ENCODE measurements around the gene MPZL1. TPM values are rescaled to one million over a fixed set of nuclear protein-coding genes. Genes with fewer than 3 reads are reported as not detected.

The MPZL1 gene
- total and polyA plus RNA-seq, 2 of the 13 experiments (the other 11 are each of a cell fraction or from before 2014, with no cell fraction given): 38.0 to 68.7 TPM

DNA sequence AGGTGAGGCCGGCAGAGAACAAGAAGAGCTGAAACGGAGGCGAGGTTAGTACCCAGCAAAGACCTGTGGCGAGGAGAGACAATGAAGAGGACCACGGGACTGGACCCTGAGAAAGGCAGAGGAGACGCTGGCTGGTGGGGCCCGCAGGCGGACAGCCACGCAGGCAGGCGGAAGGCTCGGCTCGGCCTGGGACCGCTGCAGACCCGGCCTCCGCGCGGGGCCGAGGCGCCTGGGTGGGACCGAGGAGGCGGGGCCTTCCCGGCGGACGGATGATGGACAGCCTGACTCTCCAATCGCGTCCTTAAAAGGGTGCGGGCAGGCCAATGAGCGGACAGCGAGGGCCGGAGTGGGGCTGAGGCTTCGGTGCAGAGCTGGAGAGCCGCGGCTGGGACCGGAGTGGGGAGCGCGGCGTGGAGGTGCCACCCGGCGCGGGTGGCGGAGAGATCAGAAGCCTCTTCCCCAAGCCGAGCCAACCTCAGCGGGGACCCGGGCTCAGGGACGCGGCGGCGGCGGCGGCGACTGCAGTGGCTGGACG lies at the start of gene MPZL1 (continued):
- TF ChIP-seq, protein P1, sequence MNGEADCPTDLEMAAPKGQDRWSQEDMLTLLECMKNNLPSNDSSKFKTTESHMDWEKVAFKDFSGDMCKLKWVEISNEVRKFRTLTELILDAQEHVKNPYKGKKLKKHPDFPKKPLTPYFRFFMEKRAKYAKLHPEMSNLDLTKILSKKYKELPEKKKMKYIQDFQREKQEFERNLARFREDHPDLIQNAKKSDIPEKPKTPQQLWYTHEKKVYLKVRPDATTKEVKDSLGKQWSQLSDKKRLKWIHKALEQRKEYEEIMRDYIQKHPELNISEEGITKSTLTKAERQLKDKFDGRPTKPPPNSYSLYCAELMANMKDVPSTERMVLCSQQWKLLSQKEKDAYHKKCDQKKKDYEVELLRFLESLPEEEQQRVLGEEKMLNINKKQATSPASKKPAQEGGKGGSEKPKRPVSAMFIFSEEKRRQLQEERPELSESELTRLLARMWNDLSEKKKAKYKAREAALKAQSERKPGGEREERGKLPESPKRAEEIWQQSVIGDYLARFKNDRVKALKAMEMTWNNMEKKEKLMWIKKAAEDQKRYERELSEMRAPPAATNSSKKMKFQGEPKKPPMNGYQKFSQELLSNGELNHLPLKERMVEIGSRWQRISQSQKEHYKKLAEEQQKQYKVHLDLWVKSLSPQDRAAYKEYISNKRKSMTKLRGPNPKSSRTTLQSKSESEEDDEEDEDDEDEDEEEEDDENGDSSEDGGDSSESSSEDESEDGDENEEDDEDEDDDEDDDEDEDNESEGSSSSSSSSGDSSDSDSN (CRISPR knock-in tag; IDR thresholded peaks at IDR 0.05): peak; percentile 83
- TF ChIP-seq IKZF4 (CRISPR knock-in tag; IDR thresholded peaks at IDR 0.05; ENCODE audit: borderline replicate concordance, low read depth, not compliant biosample characterization) (no peak), ZNF7 (CRISPR knock-in tag; IDR thresholded peaks at IDR 0.05) (no peak), SALL1 (CRISPR knock-in tag; IDR thresholded peaks at IDR 0.05) (peak; percentile 51), SRSF1 (optimal IDR thresholded peaks at IDR 0.05; ENCODE audit: low read depth, low read length) (peak; percentile 82), ZFP1 (CRISPR knock-in tag; IDR thresholded peaks at IDR 0.05) (no peak), ZFP36 (IDR thresholded peaks at IDR 0.05; ENCODE audit: borderline replicate concordance, low read depth, low read length, partially characterized antibody) (no peak), ZSCAN29 (CRISPR knock-in tag; conservative IDR thresholded peaks at IDR 0.05) (no peak), ZNF446 (CRISPR knock-in tag; IDR thresholded peaks at IDR 0.05) (no peak), FOXP1 (IDR thresholded peaks at IDR 0.05) (no peak), FOXP1 (CRISPR knock-in tag; IDR thresholded peaks at IDR 0.05) (no peak), CBX1 (IDR thresholded peaks at IDR 0.05; ENCODE audit: low read depth) (no peak), ZNF451 (CRISPR knock-in tag; IDR thresholded peaks at IDR 0.05) (0 out of 2 replicates have a peak, but pooled peaks have one; percentile 81), ZFY (CRISPR knock-in tag; IDR thresholded peaks at IDR 0.05) (peak; percentile 75), SMAD1 (CRISPR knock-in tag; IDR thresholded peaks at IDR 0.05; ENCODE audit: borderline replicate concordance, low read depth) (no peak), ZNF510 (CRISPR knock-in tag; IDR thresholded peaks at IDR 0.05; ENCODE audit: low read depth) (no peak)
- TF ChIP-seq, protein P2, sequence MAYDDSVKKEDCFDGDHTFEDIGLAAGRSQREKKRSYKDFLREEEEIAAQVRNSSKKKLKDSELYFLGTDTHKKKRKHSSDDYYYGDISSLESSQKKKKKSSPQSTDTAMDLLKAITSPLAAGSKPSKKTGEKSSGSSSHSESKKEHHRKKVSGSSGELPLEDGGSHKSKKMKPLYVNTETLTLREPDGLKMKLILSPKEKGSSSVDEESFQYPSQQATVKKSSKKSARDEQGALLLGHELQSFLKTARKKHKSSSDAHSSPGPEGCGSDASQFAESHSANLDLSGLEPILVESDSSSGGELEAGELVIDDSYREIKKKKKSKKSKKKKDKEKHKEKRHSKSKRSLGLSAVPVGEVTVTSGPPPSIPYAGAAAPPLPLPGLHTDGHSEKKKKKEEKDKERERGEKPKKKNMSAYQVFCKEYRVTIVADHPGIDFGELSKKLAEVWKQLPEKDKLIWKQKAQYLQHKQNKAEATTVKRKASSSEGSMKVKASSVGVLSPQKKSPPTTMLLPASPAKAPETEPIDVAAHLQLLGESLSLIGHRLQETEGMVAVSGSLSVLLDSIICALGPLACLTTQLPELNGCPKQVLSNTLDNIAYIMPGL (CRISPR knock-in tag; IDR thresholded peaks at IDR 0.05; ENCODE audit: borderline replicate concordance in 1 of 2, low read depth in 1 of 2): peak; percentile 63 to 94; a peak in 3 of 4 replicates
- TF ChIP-seq, protein P3, sequence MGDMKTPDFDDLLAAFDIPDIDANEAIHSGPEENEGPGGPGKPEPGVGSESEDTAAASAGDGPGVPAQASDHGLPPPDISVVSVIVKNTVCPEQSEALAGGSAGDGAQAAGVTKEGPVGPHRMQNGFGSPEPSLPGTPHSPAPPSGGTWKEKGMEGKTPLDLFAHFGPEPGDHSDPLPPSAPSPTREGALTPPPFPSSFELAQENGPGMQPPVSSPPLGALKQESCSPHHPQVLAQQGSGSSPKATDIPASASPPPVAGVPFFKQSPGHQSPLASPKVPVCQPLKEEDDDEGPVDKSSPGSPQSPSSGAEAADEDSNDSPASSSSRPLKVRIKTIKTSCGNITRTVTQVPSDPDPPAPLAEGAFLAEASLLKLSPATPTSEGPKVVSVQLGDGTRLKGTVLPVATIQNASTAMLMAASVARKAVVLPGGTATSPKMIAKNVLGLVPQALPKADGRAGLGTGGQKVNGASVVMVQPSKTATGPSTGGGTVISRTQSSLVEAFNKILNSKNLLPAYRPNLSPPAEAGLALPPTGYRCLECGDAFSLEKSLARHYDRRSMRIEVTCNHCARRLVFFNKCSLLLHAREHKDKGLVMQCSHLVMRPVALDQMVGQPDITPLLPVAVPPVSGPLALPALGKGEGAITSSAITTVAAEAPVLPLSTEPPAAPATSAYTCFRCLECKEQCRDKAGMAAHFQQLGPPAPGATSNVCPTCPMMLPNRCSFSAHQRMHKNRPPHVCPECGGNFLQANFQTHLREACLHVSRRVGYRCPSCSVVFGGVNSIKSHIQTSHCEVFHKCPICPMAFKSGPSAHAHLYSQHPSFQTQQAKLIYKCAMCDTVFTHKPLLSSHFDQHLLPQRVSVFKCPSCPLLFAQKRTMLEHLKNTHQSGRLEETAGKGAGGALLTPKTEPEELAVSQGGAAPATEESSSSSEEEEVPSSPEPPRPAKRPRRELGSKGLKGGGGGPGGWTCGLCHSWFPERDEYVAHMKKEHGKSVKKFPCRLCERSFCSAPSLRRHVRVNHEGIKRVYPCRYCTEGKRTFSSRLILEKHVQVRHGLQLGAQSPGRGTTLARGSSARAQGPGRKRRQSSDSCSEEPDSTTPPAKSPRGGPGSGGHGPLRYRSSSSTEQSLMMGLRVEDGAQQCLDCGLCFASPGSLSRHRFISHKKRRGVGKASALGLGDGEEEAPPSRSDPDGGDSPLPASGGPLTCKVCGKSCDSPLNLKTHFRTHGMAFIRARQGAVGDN (CRISPR knock-in tag; IDR thresholded peaks at IDR 0.05): peak; percentile 78; the same call in 1 of the 2 replicates
- TF ChIP-seq, protein P4, sequence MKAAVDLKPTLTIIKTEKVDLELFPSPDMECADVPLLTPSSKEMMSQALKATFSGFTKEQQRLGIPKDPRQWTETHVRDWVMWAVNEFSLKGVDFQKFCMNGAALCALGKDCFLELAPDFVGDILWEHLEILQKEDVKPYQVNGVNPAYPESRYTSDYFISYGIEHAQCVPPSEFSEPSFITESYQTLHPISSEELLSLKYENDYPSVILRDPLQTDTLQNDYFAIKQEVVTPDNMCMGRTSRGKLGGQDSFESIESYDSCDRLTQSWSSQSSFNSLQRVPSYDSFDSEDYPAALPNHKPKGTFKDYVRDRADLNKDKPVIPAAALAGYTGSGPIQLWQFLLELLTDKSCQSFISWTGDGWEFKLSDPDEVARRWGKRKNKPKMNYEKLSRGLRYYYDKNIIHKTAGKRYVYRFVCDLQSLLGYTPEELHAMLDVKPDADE (CRISPR knock-in tag; IDR thresholded peaks at IDR 0.05): no peak
- TF ChIP-seq, protein P5, sequence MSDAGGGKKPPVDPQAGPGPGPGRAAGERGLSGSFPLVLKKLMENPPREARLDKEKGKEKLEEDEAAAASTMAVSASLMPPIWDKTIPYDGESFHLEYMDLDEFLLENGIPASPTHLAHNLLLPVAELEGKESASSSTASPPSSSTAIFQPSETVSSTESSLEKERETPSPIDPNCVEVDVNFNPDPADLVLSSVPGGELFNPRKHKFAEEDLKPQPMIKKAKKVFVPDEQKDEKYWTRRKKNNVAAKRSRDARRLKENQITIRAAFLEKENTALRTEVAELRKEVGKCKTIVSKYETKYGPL (CRISPR knock-in tag; IDR thresholded peaks at IDR 0.05): no peak
